GM18502 (cell line): ENCODE results near the gene MSH3.
"Not testable (repeated sequence)": the region's sequence is repeated elsewhere in the genome, so short reads cannot be mapped to it uniquely, and the experiment has no call there.

Experiments
- ATAC-seq: cut with Tn5 transposase; IDR thresholded peaks from one replicate; pipeline ENCODE4 v1.9.1; 2021; ENCODE audit warnings: mild to moderate bottlenecking; ENCODE audit not compliant: unreplicated experiment, poor library complexity

Gene MSH3

GRCh38 chr5:80837679-80838078 is 183.2 kb downstream of the MSH3 start:
- peak; percentile 94 for ATAC-seq

GRCh38 chr5:80841026-80841797 is 186.8 kb downstream of the MSH3 start:
- ATAC-seq = not testable (repeated sequence)

GRCh38 chr5:80846422-80846821 is 192.0 kb downstream of the MSH3 start:
- not testable (repeated sequence) for ATAC-seq

GRCh38 chr5:80850168-80850567 is 195.7 kb downstream of the MSH3 start:
- not testable (repeated sequence) for ATAC-seq

- ATAC-seq = no peak
These were observed 198.1 kb downstream of the MSH3 start for GRCh38 chr5:80852331-80853245.

- ATAC-seq = no peak
These were observed 199.0 kb downstream of the MSH3 start for GRCh38 chr5:80853413-80853812.

GRCh38 chr5:80854583-80854982 is 200.1 kb downstream of the MSH3 start:
- ATAC-seq = no peak

GRCh38 chr5:80860924-80861613 is 206.6 kb downstream of the MSH3 start:
- no peak for ATAC-seq

GRCh38 chr5:80863708-80864107 is 209.3 kb downstream of the MSH3 start:
- ATAC-seq = no peak

GRCh38 chr5:80864109-80864508 is 209.7 kb downstream of the MSH3 start:
- no peak for ATAC-seq

- ATAC-seq = peak; percentile 78
These were observed 210.4 kb downstream of the MSH3 start for GRCh38 chr5:80864706-80865435.

GRCh38 chr5:80865551-80865950 is 211.1 kb downstream of the MSH3 start:
- no peak for ATAC-seq

- no peak for ATAC-seq
These were observed 211.9 kb downstream of the MSH3 start for GRCh38 chr5:80866371-80866770.

- no peak for ATAC-seq
These were observed 212.8 kb downstream of the MSH3 start for GRCh38 chr5:80867233-80867632.

GRCh38 chr5:80870442-80870841 is 216.0 kb downstream of the MSH3 start:
- no peak for ATAC-seq

GRCh38 chr5:80871541-80871961 is 217.1 kb downstream of the MSH3 start:
- ATAC-seq = no peak

GRCh38 chr5:80874162-80874561 is 219.7 kb downstream of the MSH3 start:
- no peak for ATAC-seq

- ATAC-seq = no peak
These were observed 223.1 kb downstream of the MSH3 start for GRCh38 chr5:80877592-80877991.

- ATAC-seq = no peak
These were observed 227.3 kb downstream of the MSH3 start for GRCh38 chr5:80881726-80882125.

- not testable (repeated sequence) for ATAC-seq
These were observed 228.9 kb downstream of the MSH3 start for GRCh38 chr5:80883390-80883789.
